ENCODE data around the gene TIMP2. TPM values are rescaled to one million over a fixed set of nuclear protein-coding genes. Genes with fewer than 3 reads are reported as not detected.

TIMP2 gene
- polyA plus RNA-seq, 3 donors from 2014 or later: 0.07 to 0.26 (median 0.16) TPM

DNA sequence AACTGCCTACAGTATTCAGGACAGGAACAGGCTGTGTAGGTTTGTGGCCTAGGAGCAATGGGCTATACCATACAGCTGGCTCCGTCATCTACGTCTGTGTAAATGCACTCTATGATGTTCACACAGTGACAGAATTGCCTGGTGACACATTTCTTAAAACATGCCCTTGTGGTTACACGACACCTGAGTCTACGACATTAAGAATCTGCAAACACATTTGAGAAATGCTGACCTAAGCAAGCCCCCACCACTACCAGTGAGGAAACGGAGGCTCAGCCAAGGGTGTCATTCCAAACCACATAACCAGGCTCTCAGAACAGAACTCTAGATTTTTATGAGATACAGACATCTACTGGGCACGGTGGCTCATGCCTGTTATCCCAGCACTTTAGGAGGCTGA lies 108.1 kb downstream of the TIMP2 start:
- peak overlapping the region; percentile 88 to 99 (median 94) for H3K27ac Mint-ChIP-seq
- DNase-seq: peak; percentile 83 to 90 (median 88)
- peaks cover 11 to 22% (median 14%) of the 10 kb centered on the region in 3 donors for H3K27me3 Mint-ChIP-seq (ENCODE audit: low read depth in 3 of 3)
- no peaks in the 10 kb centered on the region for H3K9me3 Mint-ChIP-seq
- peaks cover 35 to 37% of the 10 kb centered on the region in 2 donors for H3K4me1 Mint-ChIP-seq
- peaks cover 12 to 54% (median 23%) of the 10 kb centered on the region in 3 donors for H3K36me3 Mint-ChIP-seq
- H3K4me3 Mint-ChIP-seq: peak overlapping the region; percentile 39 to 80 (median 74)

DNA sequence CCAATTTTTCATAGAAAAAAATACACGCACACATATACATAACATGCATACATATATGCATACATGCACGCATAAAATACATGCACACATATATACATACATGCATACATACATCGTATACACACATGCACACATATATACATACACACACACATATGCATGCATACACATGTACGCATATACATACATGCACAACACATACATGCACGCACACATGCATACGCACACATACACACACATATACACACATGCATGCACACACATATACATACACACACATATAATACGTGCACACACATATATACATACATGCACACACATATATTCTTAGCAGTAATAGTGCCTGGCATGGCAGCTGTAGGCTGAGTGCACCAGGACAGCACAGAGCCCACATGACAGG lies 109.5 kb downstream of the TIMP2 start:
- DNase-seq: no peak
- H3K4me3 Mint-ChIP-seq: no peak overlapping the region
- peaks cover 35 to 37% of the 10 kb centered on the region in 2 donors for H3K4me1 Mint-ChIP-seq
- H3K9me3 Mint-ChIP-seq: no peaks in the 10 kb centered on the region
- peak overlapping the region; percentile 23 to 89 (median 58) for H3K27ac Mint-ChIP-seq
- peaks cover 9 to 21% (median 14%) of the 10 kb centered on the region in 3 donors for H3K27me3 Mint-ChIP-seq (ENCODE audit: low read depth in 3 of 3)
- peaks cover 20 to 54% (median 25%) of the 10 kb centered on the region in 3 donors for H3K36me3 Mint-ChIP-seq

- Mint-ChIP-seq H3K27me3 (ENCODE audit: low read depth in 3 of 3) (peaks cover 5 to 16% (median 12%) of the 10 kb centered on the region in 3 donors), H3K27ac (peak overlapping the region in 3 of 6 donors; percentile 0 to 58 (median 42)), H3K4me3 (no peak overlapping the region), H3K9me3 (no peaks in the 10 kb centered on the region), H3K36me3 (peaks cover 16 to 54% (median 28%) of the 10 kb centered on the region in 3 donors), H3K4me1 (peaks cover 14 to 16% of the 10 kb centered on the region in 2 donors)
- DNase-seq: peak in 1 of 3 donors; percentile 31
Observed at GRCh38 chr17:78812855-78813254, 112.3 kb downstream of the TIMP2 start.

- no peak for DNase-seq
- no peaks in the 10 kb centered on the region for H3K9me3 Mint-ChIP-seq
- peaks cover 14 to 15% of the 10 kb centered on the region in 2 donors for H3K4me1 Mint-ChIP-seq
- no peak overlapping the region for H3K4me3 Mint-ChIP-seq
- peaks cover 15 to 18% (median 15%) of the 10 kb centered on the region in 3 donors for H3K27me3 Mint-ChIP-seq (ENCODE audit: low read depth in 3 of 3)
- H3K36me3 Mint-ChIP-seq: peaks cover 20 to 69% (median 26%) of the 10 kb centered on the region in 3 donors
- H3K27ac Mint-ChIP-seq: peak overlapping the region in 1 of 6 donors; percentile 13
Observed at GRCh38 chr17:78808163-78808562, 117.0 kb downstream of the TIMP2 start.

DNA sequence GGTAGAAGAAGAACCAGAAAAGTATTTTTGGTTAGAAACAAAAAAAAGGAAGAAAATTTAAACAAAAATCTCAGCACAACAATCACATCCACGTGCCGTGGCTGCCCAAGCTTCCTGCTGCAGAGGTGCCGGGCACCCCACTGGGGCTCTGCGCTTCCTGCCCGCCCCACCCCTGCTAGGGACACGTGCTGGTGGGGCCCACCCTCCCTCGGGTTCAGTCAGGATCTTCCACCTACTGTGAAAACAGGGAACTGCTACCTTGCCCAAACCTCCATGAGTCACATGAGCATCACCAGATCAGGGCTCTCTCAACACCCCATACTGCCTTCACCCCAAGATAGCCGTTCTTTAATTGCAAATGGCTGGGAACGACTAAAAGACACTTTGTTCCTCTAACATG lies 118.7 kb downstream of the TIMP2 start:
- Mint-ChIP-seq H3K27me3 (ENCODE audit: low read depth in 3 of 3) (peaks cover 11 to 22% (median 17%) of the 10 kb centered on the region in 3 donors), H3K9me3 (no peaks in the 10 kb centered on the region), H3K4me1 (peaks cover 14 to 15% of the 10 kb centered on the region in 2 donors), H3K36me3 (peaks cover 17 to 66% (median 21%) of the 10 kb centered on the region in 3 donors), H3K27ac (peak overlapping the region; percentile 30 to 89 (median 68)), H3K4me3 (no peak overlapping the region)
- peak in 1 of 3 donors; percentile 26 for DNase-seq

DNA sequence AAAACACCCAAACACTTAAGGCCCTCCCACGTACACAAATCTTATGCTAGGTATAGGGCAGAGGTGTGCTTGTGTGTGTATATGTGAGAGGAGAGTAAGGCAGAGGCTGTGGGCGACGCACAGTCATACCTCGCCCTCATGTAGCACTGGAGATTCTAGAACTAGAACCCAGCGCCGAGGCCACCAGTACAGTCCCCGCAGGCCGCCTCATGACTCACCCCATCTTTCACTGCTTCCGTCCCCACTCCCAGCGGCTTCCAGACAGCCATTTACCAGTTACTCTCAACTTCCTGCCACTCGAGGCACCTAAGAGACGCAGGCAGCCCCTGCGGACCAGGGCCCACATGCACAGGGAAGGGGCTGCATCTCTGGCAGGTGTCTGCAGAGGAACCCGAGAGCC lies 119.9 kb downstream of the TIMP2 start:
- H3K4me3 Mint-ChIP-seq: peak overlapping the region in 1 of 5 donors; percentile 37
- H3K27ac Mint-ChIP-seq: peak overlapping the region in 4 of 6 donors; percentile 59 to 89 (median 80)
- H3K27me3 Mint-ChIP-seq (ENCODE audit: low read depth in 3 of 3): peaks cover 7 to 22% (median 19%) of the 10 kb centered on the region in 3 donors
- peaks cover 13 to 59% (median 17%) of the 10 kb centered on the region in 3 donors for H3K36me3 Mint-ChIP-seq
- DNase-seq: peak in 1 of 3 donors; percentile 57
- no peaks in the 10 kb centered on the region for H3K9me3 Mint-ChIP-seq
- peaks cover 17% of the 10 kb centered on the region in 2 donors for H3K4me1 Mint-ChIP-seq

- peaks cover 13 to 59% (median 17%) of the 10 kb centered on the region in 3 donors for H3K36me3 Mint-ChIP-seq
- H3K27ac Mint-ChIP-seq: peak overlapping the region in 2 of 6 donors; percentile 84 to 89
- peaks cover 9 to 22% (median 19%) of the 10 kb centered on the region in 3 donors for H3K27me3 Mint-ChIP-seq (ENCODE audit: low read depth in 3 of 3)
- H3K9me3 Mint-ChIP-seq: no peaks in the 10 kb centered on the region
- peaks cover 20 to 22% of the 10 kb centered on the region in 2 donors for H3K4me1 Mint-ChIP-seq
- peak overlapping the region in 1 of 5 donors; percentile 37 for H3K4me3 Mint-ChIP-seq
- DNase-seq: no peak
Observed at GRCh38 chr17:78804777-78805176, 120.4 kb downstream of the TIMP2 start.

DNA sequence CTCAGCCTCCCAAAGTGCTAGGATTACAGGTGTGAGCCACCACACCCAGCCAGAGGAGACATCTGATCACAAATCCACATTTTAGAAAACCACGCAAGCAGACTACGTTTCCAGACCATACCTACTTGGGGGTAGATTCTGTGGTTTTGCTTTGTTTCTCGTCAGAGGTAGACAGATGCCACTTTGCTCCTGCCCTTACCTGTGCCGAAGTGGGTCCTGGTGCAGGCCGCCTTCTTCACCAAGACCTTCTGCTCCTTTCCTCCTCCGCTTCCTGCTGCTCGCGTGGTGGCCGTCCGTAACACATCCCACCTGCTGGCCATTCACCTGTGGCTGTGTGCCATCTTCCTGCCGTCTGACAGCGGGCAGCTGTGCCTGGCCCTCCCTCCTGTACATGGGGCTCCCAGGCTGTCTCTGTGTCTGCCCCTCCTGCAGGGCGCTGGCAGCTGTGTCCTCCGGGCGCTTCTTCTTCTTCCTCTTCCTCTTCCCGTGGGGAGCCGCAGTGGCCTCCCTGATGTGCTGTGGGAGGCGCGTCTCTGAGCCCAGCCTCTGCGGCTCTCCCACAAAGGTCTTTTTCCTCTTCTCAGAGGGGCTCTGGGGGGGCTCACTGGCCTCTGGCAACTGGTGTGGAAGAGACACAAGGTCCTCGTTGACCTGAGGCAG lies 121.9 kb downstream of the TIMP2 start:
- peaks cover 16 to 59% (median 20%) of the 10 kb centered on the region in 3 donors for H3K36me3 Mint-ChIP-seq
- peaks cover 14 to 24% (median 19%) of the 10 kb centered on the region in 3 donors for H3K27me3 Mint-ChIP-seq (ENCODE audit: low read depth in 3 of 3)
- DNase-seq: no peak
- no peaks in the 10 kb centered on the region for H3K9me3 Mint-ChIP-seq
- H3K4me3 Mint-ChIP-seq: peak overlapping the region in 1 of 5 donors; percentile 78
- peaks cover 33 to 37% of the 10 kb centered on the region in 2 donors for H3K4me1 Mint-ChIP-seq
- H3K27ac Mint-ChIP-seq: peak overlapping the region in 4 of 6 donors; percentile 27 to 83 (median 71)

Other genes with a start within 250 kb of the TIMP2 start
- 100 to 1,000 TPM; 176 to 336 (median 233) TPM for gene CYTH1, start 143.1 kb downstream of the TIMP2 start, polyA plus RNA-seq
- gene USP36, start 84.6 kb downstream of the TIMP2 start, polyA plus RNA-seq: 10 to 100 TPM in 2 of 3 donors, 1 to 10 TPM in 1; 9.6 to 31.7 (median 22.7) TPM
- not detected for gene CEP295NL, start 22.2 kb downstream of the TIMP2 start, polyA plus RNA-seq
- 10 to 100 TPM in 1 of 3 donors, 1 to 10 TPM in 2; 3.4 to 10.2 (median 3.6) TPM for gene LGALS3BP, start 54.5 kb upstream of the TIMP2 start, polyA plus RNA-seq
- gene CANT1, start 84.4 kb upstream of the TIMP2 start, polyA plus RNA-seq: 1 to 10 TPM; 3.7 to 7.2 (median 4.6) TPM
- not detected for gene C1QTNF1, start 98.8 kb upstream of the TIMP2 start, polyA plus RNA-seq
- 1 to 10 TPM; 1.9 to 6.6 (median 1.9) TPM for gene ENGASE, start 149.4 kb upstream of the TIMP2 start, polyA plus RNA-seq